ENCODE data around the gene KIFC1.

- no peak for TF ChIP-seq MAX (IDR thresholded peaks at IDR 0.05; ENCODE audit: low read depth, low read length)
- TF ChIP-seq CTCF (IDR thresholded peaks at IDR 0.05; ENCODE audit: low read depth, low read length): no peak
- no peak for TF ChIP-seq MYC (IDR thresholded peaks at IDR 0.05; ENCODE audit: low read depth, low read length)
These were observed 32.2 kb downstream of the KIFC1 start for GRCh38 chr6:33423777-33424176.
